ENCODE measurements around the gene ELK3.

DNA sequence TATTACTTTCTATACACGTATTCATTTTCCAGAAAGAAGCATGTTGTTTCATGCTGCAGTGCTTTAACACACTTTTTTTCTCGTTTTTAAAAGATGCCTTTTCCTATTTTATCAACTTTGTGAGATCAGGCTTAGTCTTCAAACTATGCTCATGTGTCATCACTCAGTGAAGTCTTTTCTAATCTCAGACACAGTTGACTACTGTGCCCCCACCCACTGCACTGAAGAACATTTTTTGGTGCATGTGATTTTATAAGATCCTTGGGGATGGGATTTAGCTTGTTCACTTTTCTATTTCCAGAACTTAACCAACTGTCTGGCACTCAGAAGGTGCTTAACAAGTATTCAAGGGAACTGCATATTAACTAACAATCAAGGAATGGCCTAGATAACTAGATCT lies 120.5 kb downstream of the ELK3 start:
- TF ChIP-seq, protein P1, sequence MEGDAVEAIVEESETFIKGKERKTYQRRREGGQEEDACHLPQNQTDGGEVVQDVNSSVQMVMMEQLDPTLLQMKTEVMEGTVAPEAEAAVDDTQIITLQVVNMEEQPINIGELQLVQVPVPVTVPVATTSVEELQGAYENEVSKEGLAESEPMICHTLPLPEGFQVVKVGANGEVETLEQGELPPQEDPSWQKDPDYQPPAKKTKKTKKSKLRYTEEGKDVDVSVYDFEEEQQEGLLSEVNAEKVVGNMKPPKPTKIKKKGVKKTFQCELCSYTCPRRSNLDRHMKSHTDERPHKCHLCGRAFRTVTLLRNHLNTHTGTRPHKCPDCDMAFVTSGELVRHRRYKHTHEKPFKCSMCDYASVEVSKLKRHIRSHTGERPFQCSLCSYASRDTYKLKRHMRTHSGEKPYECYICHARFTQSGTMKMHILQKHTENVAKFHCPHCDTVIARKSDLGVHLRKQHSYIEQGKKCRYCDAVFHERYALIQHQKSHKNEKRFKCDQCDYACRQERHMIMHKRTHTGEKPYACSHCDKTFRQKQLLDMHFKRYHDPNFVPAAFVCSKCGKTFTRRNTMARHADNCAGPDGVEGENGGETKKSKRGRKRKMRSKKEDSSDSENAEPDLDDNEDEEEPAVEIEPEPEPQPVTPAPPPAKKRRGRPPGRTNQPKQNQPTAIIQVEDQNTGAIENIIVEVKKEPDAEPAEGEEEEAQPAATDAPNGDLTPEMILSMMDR (tag by site-specific recombination; IDR thresholded peaks at IDR 0.05), result no peak
- TF ChIP-seq, protein P2, sequence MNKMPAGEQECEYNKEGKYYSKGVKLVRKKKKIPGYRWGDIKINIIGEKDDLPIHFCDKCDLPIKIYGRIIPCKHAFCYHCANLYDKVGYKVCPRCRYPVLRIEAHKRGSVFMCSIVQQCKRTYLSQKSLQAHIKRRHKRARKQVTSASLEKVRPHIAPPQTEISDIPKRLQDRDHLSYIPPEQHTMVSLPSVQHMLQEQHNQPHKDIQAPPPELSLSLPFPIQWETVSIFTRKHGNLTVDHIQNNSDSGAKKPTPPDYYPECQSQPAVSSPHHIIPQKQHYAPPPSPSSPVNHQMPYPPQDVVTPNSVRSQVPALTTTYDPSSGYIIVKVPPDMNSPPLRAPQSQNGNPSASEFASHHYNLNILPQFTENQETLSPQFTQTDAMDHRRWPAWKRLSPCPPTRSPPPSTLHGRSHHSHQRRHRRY (tag by site-specific recombination; IDR thresholded peaks at IDR 0.05), result no peak
- TF ChIP-seq ZNF777 (tag by site-specific recombination; IDR thresholded peaks at IDR 0.05; ENCODE audit: borderline replicate concordance), result no peak
- no peak for TF ChIP-seq ZNF2 (tag by site-specific recombination; IDR thresholded peaks at IDR 0.05)
- no peak for TF ChIP-seq ZNF274 (IDR thresholded peaks at IDR 0.05; ENCODE audit: low read length)
- no peak for TF ChIP-seq ZNF274 (tag by site-specific recombination; IDR thresholded peaks at IDR 0.05; ENCODE audit: borderline replicate concordance)
- TF ChIP-seq YY1 (tag by site-specific recombination; IDR thresholded peaks at IDR 0.05), result no peak
- TF ChIP-seq, protein P3, sequence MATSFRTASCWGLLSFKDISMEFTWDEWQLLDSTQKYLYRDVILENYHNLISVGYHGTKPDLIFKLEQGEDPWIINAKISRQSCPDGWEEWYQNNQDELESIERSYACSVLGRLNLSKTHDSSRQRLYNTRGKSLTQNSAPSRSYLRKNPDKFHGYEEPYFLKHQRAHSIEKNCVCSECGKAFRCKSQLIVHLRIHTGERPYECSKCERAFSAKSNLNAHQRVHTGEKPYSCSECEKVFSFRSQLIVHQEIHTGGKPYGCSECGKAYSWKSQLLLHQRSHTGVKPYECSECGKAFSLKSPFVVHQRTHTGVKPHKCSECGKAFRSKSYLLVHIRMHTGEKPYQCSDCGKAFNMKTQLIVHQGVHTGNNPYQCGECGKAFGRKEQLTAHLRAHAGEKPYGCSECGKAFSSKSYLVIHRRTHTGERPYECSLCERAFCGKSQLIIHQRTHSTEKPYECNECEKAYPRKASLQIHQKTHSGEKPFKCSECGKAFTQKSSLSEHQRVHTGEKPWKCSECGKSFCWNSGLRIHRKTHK (tag by site-specific recombination; IDR thresholded peaks at IDR 0.05), result no peak
- TF ChIP-seq, protein P4, sequence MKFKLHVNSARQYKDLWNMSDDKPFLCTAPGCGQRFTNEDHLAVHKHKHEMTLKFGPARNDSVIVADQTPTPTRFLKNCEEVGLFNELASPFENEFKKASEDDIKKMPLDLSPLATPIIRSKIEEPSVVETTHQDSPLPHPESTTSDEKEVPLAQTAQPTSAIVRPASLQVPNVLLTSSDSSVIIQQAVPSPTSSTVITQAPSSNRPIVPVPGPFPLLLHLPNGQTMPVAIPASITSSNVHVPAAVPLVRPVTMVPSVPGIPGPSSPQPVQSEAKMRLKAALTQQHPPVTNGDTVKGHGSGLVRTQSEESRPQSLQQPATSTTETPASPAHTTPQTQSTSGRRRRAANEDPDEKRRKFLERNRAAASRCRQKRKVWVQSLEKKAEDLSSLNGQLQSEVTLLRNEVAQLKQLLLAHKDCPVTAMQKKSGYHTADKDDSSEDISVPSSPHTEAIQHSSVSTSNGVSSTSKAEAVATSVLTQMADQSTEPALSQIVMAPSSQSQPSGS (tag by site-specific recombination; IDR thresholded peaks at IDR 0.05; ENCODE audit: low read depth), result no peak
- TF ChIP-seq ZNF174 (tag by site-specific recombination; IDR thresholded peaks at IDR 0.05), result no peak
- no peak for TF ChIP-seq HOXA7 (CRISPR knock-in tag; IDR thresholded peaks at IDR 0.05; ENCODE audit: borderline replicate concordance)
- TF ChIP-seq ZNF169 (tag by site-specific recombination; IDR thresholded peaks at IDR 0.05), result no peak
- no peak for TF ChIP-seq ZEB2 (tag by site-specific recombination; IDR thresholded peaks at IDR 0.05)
- TF ChIP-seq, protein P5, sequence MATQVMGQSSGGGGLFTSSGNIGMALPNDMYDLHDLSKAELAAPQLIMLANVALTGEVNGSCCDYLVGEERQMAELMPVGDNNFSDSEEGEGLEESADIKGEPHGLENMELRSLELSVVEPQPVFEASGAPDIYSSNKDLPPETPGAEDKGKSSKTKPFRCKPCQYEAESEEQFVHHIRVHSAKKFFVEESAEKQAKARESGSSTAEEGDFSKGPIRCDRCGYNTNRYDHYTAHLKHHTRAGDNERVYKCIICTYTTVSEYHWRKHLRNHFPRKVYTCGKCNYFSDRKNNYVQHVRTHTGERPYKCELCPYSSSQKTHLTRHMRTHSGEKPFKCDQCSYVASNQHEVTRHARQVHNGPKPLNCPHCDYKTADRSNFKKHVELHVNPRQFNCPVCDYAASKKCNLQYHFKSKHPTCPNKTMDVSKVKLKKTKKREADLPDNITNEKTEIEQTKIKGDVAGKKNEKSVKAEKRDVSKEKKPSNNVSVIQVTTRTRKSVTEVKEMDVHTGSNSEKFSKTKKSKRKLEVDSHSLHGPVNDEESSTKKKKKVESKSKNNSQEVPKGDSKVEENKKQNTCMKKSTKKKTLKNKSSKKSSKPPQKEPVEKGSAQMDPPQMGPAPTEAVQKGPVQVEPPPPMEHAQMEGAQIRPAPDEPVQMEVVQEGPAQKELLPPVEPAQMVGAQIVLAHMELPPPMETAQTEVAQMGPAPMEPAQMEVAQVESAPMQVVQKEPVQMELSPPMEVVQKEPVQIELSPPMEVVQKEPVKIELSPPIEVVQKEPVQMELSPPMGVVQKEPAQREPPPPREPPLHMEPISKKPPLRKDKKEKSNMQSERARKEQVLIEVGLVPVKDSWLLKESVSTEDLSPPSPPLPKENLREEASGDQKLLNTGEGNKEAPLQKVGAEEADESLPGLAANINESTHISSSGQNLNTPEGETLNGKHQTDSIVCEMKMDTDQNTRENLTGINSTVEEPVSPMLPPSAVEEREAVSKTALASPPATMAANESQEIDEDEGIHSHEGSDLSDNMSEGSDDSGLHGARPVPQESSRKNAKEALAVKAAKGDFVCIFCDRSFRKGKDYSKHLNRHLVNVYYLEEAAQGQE (tag by site-specific recombination; IDR thresholded peaks at IDR 0.05), result no peak
- TF ChIP-seq KLF16 (tag by site-specific recombination; IDR thresholded peaks at IDR 0.05), result no peak

Data from HEK293 (cell line).